HK-2 (cell line): ENCODE measurements around the gene ATP5F1A.
"Not testable (repeated sequence)": the region's sequence is repeated elsewhere in the genome, so short reads cannot be mapped to it uniquely, and the experiment has no call there.

ENCODE experiments used
- DNase-seq: peaks from one replicate; pipeline ENCODE4 v3.0.0-alpha.2; 2018; ENCODE audit not compliant: unreplicated experiment

The ATP5F1A gene

DNA sequence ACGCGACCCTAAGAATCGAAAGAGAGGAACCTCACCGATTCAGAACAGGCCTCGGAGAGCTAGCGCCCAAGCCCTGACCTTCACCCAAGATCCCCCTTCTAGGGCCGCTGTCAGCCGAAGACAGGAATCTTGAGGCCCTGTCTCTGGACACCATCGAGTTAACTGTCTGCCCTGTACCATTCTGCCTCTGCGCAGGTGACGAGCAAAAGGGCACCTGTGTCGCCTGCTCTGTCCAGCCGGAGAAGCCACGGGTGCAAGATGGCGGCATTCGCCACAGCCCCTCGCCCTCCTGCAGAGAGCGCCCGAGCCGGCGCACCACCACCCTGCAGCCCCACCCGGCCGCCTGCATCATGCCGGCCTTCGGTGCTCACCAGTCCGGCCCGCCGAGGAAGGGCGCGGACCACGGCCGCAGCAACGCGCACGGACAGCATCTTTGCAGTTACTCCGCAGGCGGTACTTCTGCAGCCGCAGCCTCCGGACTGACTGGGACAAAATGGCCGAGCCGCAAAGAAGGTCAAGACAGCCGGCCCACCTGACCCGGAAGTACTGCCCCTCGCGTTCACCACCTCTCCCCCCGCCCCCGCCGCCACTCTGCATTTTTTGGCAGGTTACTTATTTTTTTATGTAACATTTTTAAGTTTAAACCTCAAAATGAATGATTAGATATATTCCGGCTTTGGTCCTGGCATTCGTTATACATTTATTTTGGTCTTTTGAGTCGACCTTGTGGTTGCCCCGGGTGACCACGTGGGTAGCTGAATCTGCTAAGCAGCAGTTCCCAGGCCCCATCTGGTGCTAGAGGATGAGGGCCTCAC, at the start of gene ATP5F1A:
Gene ATP5F1A, minus strand, starts transcription at position 496 of the 815 bp plus-strand sequence. Its CDS starts 65 bp downstream, at position 431.
- DNase-seq, result peak; percentile 78

- DNase-seq, result no peak
Observed at GRCh38 chr18:46141199-46141598, 43.1 kb upstream of the ATP5F1A start.

- DNase-seq, result no peak
Observed at GRCh38 chr18:46140173-46140572, 42.1 kb upstream of the ATP5F1A start.

DNA sequence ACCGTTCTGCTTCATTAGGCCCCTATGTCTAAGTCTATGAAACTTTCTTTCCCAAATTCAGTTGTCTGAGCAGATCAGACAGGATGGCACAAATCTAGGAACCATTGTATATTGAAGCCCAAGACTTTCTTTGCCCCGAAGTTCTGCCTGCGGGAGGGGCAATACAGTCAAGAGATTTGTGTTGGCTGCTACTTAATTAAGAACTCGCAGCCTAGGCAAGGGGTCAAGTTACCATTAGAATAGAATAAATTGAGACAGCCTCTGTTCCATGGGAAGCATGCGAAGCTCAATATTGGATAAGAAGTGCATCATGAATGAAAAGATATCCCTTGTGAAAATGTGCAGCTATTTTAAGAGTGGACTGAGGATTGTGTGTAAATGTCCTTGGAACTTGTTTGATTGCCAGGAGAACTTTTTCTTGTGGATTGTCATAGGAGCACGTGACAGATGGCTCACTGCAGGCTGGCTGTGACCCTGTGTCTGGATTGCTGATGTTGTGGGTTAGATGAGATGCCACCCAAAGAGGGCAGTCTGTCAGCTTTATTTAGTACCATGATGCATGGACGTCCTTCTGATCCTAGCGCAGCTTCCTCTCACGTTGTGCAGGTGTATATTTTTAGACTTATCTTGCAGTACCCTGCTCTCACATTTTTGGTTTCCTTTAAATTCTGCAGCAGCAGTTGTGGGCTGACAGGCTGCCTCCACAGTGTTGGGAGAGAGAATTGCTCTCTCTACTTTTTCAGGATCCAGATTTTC, 37.0 kb upstream of the ATP5F1A start:
- DNase-seq, result no peak

DNA sequence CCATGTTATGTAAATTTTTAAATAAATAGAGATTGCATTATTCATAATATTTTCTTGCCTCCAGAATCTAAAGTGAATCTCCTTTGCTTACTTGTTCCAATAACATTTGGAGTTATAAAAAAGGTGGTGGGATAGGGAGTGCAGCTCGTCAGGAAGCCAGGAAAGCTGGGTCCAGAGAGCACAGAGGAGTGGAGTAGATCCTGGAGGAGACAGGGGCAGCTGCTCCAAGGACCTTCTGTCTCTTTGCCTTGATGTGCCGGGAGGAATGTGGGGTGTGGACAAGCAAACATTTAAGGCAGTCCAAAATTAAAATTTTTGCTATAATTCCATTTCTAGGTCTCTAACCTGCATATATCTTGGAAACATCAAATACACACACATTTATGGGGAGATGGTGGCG, 35.4 kb upstream of the ATP5F1A start:
- DNase-seq, result no peak

GRCh38 chr18:46130549-46130948, 32.5 kb upstream of the ATP5F1A start:
- DNase-seq, result not testable (repeated sequence)

- DNase-seq, result no peak
Observed at GRCh38 chr18:46130061-46130460, 32.0 kb upstream of the ATP5F1A start.

DNA sequence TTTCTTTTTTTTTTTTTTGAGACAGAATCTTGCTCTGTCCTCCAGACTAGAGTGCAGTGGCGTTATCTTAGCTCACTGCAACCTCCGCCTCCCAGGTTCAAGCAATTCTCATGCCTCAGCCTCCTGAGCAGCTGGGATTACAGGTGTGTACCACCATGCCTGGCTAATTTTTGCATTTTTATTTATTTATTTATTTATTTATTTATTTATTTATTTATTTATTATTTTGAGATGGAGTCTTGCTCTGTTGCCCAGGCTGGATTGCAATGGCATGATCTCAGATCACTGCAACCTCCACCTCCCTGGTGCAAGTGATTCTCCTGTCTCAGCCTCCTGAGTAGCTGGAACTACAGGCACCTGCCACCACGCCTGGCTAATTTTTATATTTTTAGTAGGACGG, 28.5 kb upstream of the ATP5F1A start:
- DNase-seq, result not testable (repeated sequence)

- DNase-seq, result no peak
Observed at GRCh38 chr18:46113751-46114150, 15.7 kb upstream of the ATP5F1A start.

DNA sequence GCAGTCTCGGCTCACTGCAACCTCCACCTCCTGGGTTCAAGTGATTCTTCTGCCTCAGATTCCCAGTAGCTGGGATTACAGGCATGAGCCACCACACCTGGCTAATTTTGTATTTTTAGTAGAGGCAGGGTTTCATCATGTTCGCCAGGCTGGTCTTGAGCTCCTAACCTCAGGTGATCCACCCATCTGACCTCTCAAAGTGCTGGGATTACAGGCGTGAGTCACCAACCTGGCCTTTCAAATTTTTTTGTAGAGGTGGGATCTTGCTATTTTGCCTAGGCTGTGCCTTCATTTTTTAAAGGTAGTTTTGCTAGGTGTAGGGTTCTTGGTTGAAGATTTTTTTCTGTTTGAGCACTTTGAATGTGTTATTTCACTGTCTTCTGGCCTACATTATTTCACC, 12.3 kb upstream of the ATP5F1A start:
- no peak for DNase-seq

GRCh38 chr18:46109386-46109785, 11.3 kb upstream of the ATP5F1A start:
- no peak for DNase-seq

- DNase-seq, result peak; percentile 89
Observed at GRCh38 chr18:46104128-46104911, 6.2 kb upstream of the ATP5F1A start, which contains the start of gene HAUS1. TSS of gene HAUS1 (plus strand) at chr18:46104385. CDS start at chr18:46104412, 27 bp downstream.

GRCh38 chr18:46099463-46099862, 1.4 kb upstream of the ATP5F1A start:
- no peak for DNase-seq

- DNase-seq, result no peak
Observed at GRCh38 chr18:46098616-46098933, 479 bp upstream of the ATP5F1A start.

DNA sequence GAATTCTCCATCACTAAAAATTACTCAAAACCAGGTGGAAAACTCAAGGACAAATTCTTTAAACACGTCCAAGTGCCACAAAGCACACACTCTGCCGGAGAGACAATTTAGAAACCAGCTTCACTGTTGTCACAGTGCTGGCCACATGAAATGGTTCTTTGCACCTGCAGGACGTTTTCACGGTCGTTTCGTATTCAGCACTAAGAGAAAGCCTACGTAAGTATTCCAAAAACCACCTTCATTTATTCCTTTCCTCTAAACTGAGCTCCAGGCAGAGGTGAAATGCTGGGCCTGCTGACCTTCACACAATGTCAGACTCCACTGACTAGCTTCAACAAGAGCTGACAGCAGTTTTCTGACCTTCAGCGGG, 680 bp downstream of the ATP5F1A start:
- no peak for DNase-seq

DNA sequence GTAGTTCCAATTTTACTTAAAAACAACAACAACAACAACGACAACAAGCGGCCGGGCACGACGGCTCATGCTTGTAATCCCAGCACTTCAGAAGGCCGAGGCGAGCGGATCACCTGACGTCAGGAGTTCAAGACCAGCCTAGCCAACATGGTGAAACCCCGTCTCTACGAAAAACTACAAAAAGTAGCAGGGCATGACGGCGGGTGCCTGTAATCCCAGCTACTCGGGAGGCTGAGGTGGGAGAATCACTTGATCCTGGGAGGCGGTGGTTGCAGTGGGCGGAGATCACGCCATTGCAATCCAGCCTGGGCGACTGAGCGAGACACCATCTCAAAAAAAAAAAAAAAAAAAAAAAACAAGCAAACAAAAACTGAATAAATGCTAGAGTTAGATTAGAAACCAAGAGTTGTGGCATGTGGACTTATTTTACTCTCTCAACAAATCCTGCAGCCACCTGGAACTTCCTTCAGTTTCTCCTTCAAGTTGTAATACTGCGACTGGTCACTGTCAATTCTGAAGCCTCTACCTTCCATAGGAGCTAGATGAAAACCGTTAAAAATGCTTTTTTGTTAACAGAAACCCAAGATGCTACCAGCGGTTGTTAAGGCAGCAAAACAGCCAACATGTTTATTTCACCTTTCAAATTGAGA, 1.3 kb downstream of the ATP5F1A start:
- no peak for DNase-seq

DNA sequence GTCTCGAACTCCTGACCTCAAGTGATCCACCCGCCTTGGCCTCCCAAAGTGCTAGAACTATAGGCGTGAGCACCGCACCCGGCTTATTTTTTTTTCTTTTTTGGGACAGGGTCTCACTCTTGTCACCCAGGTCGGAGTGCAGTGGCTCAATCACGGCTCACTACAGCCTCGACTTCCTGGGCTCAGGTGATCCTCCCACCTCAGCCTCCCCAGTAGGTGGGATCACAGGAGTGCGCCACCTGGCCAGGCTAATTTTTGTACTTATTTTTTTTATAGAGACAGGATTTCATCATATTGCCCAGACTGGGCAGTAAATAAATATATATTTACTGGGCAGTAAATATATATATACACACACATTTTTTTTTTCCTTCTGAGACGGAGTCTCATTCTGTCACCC, 2.6 kb downstream of the ATP5F1A start:
- DNase-seq, result no peak

- not testable (repeated sequence) for DNase-seq
Observed at GRCh38 chr18:46088501-46088900, 9.6 kb downstream of the ATP5F1A start.

GRCh38 chr18:46084431-46084830, 13.7 kb downstream of the ATP5F1A start:
- no peak for DNase-seq

DNA sequence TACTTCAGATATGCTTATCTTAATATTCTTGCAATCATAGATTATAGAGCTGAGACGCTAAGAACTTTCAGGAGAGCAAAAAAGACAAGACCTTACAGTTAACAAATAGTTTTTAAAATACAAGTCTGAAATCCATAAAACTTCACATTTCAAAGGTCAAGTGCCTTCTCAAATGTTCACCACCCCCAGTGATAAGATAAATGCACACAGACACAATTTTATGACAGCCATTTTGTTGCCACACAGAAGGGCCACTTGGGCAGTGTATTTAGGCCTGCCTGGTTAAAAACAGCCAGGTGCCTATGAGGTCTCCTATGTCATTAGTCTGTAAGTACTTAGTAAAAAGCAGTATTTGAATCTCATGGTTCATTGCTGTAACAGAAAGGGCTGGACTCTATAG, 17.9 kb downstream of the ATP5F1A start:
- DNase-seq, result no peak

GRCh38 chr18:46079336-46079735, 18.8 kb downstream of the ATP5F1A start:
- DNase-seq, result no peak
